ENCODE measurements around the gene STPG3. TPM values are rescaled to one million over a fixed set of nuclear protein-coding genes. Genes with fewer than 3 reads are reported as not detected.

The STPG3 gene
- total and polyA plus RNA-seq, 2 of the 8 experiments (the other 6 are each of a cell fraction or from before 2014, with no cell fraction given): not detected

- no peak for TF ChIP-seq NANOG (IDR thresholded peaks at IDR 0.05; ENCODE audit: insufficient read depth, low read depth, low read length, poor library complexity, severe bottlenecking)
Observed at GRCh38 chr9:137213160-137214060, 37.7 kb upstream of the STPG3 start (continued).

Data from H1 (cell line).